Activated CD8-positive, alpha-beta memory T cell treated with anti-CD3 and anti-CD28 coated beads, Interleukin-2, amount 10 ng/mL, durations not matched to agents 7 days and 5 days (primary cell): ENCODE data around the gene CHST2. TPM values are rescaled to one million over a fixed set of nuclear protein-coding genes. Genes with fewer than 3 reads are reported as not detected.

ENCODE experiments used
- ATAC-seq: fragments of 150-1000 bp; cut with Tn5 transposase; one replicate; pipeline ENCODE4 v1.10.0; 2021; ENCODE audit warnings: moderate library complexity
- CTCF ChIA-PET: fragments of 350-600 bp; sonication (Branson Sonifier 250); formaldehyde crosslinking; loops from one replicate; lab custom pipeline; 2021; ENCODE audit warnings: antibody characterized with exemption; lab: Charles Lee
- DNase-seq: peaks from one replicate; pipeline ENCODE4 v3.0.0-alpha.2; 2020
- H3K27ac Mint-ChIP-seq: one replicate; pipeline ENCODE4 v1.8.0; 2021; ENCODE audit warnings: mild to moderate bottlenecking, mixed read lengths
- H3K27me3 Mint-ChIP-seq: one replicate; pipeline ENCODE4 v1.8.0; 2021; ENCODE audit warnings: mixed read lengths
- H3K36me3 Mint-ChIP-seq: one replicate; pipeline ENCODE4 v1.8.0; 2021; ENCODE audit warnings: mild to moderate bottlenecking, mixed read lengths
- H3K4me1 Mint-ChIP-seq: one replicate; pipeline ENCODE4 v1.8.0; 2021; ENCODE audit warnings: mixed read lengths
- H3K4me3 Mint-ChIP-seq: one replicate; pipeline ENCODE4 v1.8.0; 2021; ENCODE audit warnings: mild to moderate bottlenecking, moderate library complexity, mixed read lengths
- H3K9me3 Mint-ChIP-seq: one replicate; pipeline ENCODE4 v1.8.0; 2022; ENCODE audit warnings: low read depth, mixed read lengths
- total RNA-seq, 2 experiments: library from RNA; stranded (reverse); gene quantifications; one replicate each; pipeline ENCODE4 v1.2.3, GENCODE V29; 2021

Gene CHST2
- total RNA-seq, 2 experiments from 2014 or later = 2.9 to 16.3 TPM

- no peaks in the 10 kb centered on the region for H3K36me3 Mint-ChIP-seq
- ATAC-seq (no peak), DNase-seq (no peak)
- H3K9me3 Mint-ChIP-seq = peaks cover 2% of the 10 kb centered on the region
- CTCF ChIA-PET = no interaction called here
- H3K4me1 Mint-ChIP-seq = peaks cover 13% of the 10 kb centered on the region
- no peak overlapping the region for H3K27ac Mint-ChIP-seq
- no peak overlapping the region for H3K4me3 Mint-ChIP-seq
- peaks cover 3% of the 10 kb centered on the region for H3K27me3 Mint-ChIP-seq
These were observed 34.5 kb upstream of the CHST2 start for GRCh38 chr3:143084856-143085731.

DNA sequence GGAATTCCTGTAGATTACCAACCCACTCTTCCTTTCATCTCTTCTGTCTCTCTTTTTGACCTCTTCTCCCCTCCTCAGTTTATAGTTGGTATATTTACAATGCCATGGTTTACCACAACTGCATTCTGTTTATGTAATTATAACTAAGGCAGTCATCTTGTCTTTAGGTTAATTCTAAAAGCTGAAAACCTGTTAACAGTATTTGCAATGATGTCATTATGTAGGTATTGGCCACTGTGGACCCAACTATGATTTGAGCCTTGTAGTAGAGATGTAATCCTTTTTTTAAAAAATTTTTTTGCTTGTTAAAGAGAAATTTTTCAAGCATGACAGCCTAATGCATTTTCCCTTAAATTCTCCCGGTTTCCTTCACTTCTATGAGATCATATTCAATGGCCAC lies 30.7 kb upstream of the CHST2 start:
- Mint-ChIP-seq H3K4me3 (no peak overlapping the region), H3K36me3 (no peaks in the 10 kb centered on the region), H3K4me1 (no peaks in the 10 kb centered on the region), H3K9me3 (peaks cover 2% of the 10 kb centered on the region), H3K27ac (no peak overlapping the region), H3K27me3 (peaks cover 3% of the 10 kb centered on the region)
- ATAC-seq (no peak), DNase-seq (no peak)
- CTCF ChIA-PET = no interaction called here

DNA sequence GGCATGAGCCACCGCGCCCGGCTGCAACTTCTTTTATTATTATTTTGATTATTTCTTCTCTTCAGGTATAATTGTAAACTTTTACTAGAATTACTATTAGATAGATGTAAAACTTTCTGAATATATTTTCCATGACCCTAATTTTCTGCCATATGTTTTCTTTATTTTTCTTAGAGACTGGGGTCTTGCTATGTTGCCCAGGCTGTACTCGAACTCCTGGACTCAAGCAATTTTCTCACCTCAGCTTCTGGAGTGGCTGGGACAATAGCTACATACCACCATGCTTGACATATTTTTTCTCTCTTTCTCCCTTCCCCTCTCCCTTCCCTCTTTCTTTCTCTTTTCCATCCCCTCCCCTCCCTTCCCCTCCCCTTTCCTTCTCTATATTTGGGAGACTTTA lies 29.6 kb upstream of the CHST2 start:
- Mint-ChIP-seq H3K27ac (no peak overlapping the region), H3K9me3 (no peaks in the 10 kb centered on the region), H3K4me1 (no peaks in the 10 kb centered on the region), H3K36me3 (no peaks in the 10 kb centered on the region), H3K27me3 (peaks cover 3% of the 10 kb centered on the region), H3K4me3 (no peak overlapping the region)
- ATAC-seq (no peak), DNase-seq (no peak)
- CTCF ChIA-PET = no interaction called here

DNA sequence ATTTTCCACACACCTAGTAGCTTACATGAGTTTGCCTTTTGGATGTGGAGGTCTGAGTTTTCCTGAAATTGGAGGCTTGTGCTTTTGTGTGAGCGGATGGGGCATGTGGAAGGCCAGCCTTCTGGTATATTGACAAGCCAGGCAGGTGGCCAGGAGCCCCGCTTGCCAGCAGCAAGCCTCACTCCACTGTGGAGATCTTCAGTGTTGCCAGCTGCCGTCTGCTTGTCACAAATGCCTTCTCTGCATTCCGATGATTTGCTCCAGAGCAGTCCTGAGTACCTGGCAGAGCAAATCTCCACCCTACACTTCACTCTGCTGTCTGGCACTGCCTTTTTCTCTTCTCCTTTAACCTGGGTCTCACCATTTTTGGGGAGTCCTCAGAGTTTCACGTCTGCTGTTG lies 29.1 kb upstream of the CHST2 start:
- Mint-ChIP-seq H3K27me3 (peaks cover 3% of the 10 kb centered on the region), H3K36me3 (no peaks in the 10 kb centered on the region), H3K4me1 (no peaks in the 10 kb centered on the region), H3K27ac (no peak overlapping the region), H3K9me3 (no peaks in the 10 kb centered on the region), H3K4me3 (no peak overlapping the region)
- DNase-seq = no peak
- no peak for ATAC-seq
- CTCF ChIA-PET = no interaction called here

DNA sequence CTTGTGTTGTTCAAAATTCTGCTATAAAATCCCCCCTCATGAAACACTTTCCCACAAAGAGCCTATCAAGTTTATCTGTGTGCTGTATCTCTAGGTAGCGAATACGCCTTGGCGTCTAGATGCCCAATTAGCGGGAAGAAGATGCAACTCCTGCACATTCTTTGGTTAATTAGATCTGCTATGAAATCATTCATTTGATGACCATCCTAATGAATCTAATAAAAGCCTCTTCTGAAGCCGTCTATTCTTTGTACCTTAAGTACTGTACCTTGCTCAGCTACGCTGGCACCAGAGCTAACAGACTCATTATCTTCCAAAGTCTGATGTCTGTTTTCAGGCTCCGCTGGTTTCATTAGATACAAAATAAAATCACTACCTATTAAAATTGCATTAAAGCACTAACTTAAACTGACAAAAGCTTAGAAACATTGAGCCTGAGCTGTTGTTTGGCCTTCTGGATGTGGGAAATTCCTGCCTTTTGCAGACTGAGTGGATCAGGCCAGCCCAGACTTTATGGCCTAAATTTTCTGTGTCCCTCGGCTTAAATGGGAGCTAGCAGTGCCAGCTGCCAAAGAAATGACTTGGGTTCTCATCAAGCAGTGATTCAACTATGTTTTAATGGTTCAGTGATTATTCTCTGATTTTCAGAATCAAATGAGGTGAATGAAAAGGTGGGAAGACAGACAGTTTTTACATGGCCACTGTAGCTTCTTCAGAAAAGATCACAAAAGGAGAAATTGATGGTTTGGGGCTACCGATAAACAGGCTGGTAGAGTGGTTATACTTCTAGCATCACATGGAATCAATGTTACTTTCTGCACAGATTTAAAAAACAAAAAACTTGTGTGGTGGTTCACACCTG lies 28.4 kb upstream of the CHST2 start:
- no peak overlapping the region for H3K4me3 Mint-ChIP-seq
- no peaks in the 10 kb centered on the region for H3K9me3 Mint-ChIP-seq
- peaks cover 3% of the 10 kb centered on the region for H3K27me3 Mint-ChIP-seq
- ATAC-seq = no peak
- no peak overlapping the region for H3K27ac Mint-ChIP-seq
- no peaks in the 10 kb centered on the region for H3K36me3 Mint-ChIP-seq
- no peak for DNase-seq
- no peaks in the 10 kb centered on the region for H3K4me1 Mint-ChIP-seq
- CTCF ChIA-PET = no interaction called here

DNA sequence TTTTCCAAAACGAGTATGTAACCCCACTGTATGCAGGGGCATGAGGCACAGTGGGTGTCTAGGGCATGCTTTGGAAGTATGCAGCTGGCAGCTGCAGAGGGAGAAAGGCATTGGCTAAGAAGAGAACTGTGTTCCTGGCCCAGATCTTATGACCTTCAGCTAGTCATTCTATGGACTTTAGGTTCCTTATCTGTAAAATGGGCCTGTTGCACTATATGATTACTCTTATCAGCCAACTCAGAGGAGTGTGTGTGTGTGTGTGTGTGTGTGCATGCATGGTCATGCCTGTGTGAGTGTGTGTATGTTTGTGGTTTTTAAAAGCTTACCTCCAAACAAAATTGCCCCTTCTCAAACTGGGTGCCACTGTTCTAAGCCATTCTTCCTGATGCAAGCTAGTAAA lies 27.4 kb upstream of the CHST2 start:
- CTCF ChIA-PET = no interaction called here
- Mint-ChIP-seq H3K27me3 (peaks cover 4% of the 10 kb centered on the region), H3K27ac (no peak overlapping the region), H3K4me1 (no peaks in the 10 kb centered on the region), H3K36me3 (no peaks in the 10 kb centered on the region), H3K9me3 (no peaks in the 10 kb centered on the region), H3K4me3 (no peak overlapping the region)
- DNase-seq = no peak
- ATAC-seq = no peak

DNA sequence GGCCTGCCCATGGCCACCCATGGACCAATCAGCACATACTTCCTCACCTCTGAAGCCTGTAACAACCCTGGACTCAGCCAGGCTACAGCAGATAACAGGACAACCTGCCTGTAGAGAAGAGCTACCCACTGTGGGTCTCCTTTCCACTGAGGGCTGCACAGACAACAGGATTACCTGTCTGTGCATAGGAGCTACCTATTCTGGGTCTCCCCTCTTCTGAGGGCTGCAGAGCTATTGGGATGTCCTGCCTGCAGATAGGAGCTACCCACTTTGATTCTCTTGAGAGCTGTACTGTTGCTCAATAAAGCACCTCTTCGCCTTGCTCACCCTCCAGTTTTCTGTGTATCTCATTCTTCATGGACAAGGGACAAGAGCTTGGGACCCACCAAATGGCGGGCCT lies 23.8 kb upstream of the CHST2 start:
- DNase-seq = no peak
- no peak overlapping the region for H3K4me3 Mint-ChIP-seq
- peaks cover 13% of the 10 kb centered on the region for H3K27me3 Mint-ChIP-seq
- no peaks in the 10 kb centered on the region for H3K4me1 Mint-ChIP-seq
- no peak for ATAC-seq
- CTCF ChIA-PET = no interaction called here
- H3K9me3 Mint-ChIP-seq = no peaks in the 10 kb centered on the region
- H3K36me3 Mint-ChIP-seq = no peaks in the 10 kb centered on the region
- H3K27ac Mint-ChIP-seq = no peak overlapping the region

DNA sequence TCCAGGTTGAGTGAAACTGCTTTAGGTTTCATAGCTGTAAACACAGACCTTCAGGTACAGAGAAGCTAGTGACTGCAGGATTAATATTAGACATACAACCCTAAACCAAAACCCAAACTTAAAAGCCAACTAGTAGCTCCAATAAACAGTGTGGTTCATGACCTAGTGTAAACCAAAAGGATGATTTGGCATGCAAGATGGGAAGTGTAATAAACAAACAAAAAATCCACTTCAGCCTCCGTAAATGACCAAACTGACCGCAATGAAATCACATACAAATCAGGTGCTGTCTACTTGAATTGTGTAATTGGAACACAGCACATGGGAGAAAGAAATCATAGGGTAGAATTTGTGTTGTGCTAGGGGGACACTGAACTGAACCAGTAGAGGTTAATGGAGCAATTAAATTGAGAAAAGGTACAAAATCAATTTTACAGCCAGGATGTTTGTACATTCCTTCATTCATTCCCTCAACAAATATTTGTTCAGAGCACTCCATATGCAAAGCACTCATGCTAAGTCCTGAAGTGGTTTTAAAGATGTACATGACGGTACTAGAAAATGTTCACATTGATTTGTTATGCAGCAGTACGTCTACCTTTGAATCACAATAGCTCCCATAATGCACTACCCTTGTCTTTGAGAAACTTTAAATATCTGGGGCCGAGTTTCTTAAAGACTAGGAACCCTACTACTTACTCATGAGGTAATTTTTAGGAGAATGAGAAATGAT lies 21.4 kb upstream of the CHST2 start:
- Mint-ChIP-seq H3K27me3 (peaks cover 17% of the 10 kb centered on the region), H3K4me1 (no peaks in the 10 kb centered on the region), H3K36me3 (no peaks in the 10 kb centered on the region), H3K4me3 (no peak overlapping the region), H3K27ac (no peak overlapping the region), H3K9me3 (no peaks in the 10 kb centered on the region)
- CTCF ChIA-PET = no interaction called here
- no peak for ATAC-seq
- no peak for DNase-seq

- H3K27ac Mint-ChIP-seq = no peak overlapping the region
- H3K27me3 Mint-ChIP-seq = peaks cover 17% of the 10 kb centered on the region
- H3K9me3 Mint-ChIP-seq = peaks cover 4% of the 10 kb centered on the region
- no peak for ATAC-seq
- H3K36me3 Mint-ChIP-seq = peaks cover 1% of the 10 kb centered on the region
- CTCF ChIA-PET = no interaction called here
- H3K4me1 Mint-ChIP-seq = peaks cover 1% of the 10 kb centered on the region
- no peak for DNase-seq
- H3K4me3 Mint-ChIP-seq = no peak overlapping the region
These were observed 20.4 kb upstream of the CHST2 start for GRCh38 chr3:143099210-143099609.

DNA sequence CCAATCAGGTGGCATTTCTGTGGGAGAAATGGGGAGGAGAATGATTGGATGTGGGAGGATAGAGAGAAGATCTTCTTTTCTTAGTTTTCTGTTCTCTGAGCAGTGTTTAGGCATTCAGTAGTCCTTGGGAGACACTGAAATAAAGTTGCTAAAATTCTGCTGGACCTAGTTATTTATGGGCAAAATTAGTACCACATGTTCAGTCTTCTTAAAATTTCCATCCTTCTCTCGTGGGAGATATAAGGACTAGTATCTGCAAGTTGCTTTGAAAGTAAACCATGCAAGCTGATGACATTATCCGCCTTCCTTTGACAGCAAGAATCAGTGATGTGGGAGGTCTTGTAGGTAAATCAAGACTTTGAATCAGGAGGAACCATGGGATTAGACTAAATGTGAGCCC lies 19.9 kb upstream of the CHST2 start:
- Mint-ChIP-seq H3K4me1 (peaks cover 1% of the 10 kb centered on the region), H3K27ac (no peak overlapping the region), H3K9me3 (peaks cover 6% of the 10 kb centered on the region), H3K27me3 (peaks cover 17% of the 10 kb centered on the region), H3K36me3 (peaks cover 1% of the 10 kb centered on the region), H3K4me3 (no peak overlapping the region)
- ATAC-seq = no peak
- DNase-seq = no peak
- CTCF ChIA-PET = no interaction called here

- Mint-ChIP-seq H3K27ac (no peak overlapping the region), H3K9me3 (peaks cover 10% of the 10 kb centered on the region), H3K4me3 (no peak overlapping the region), H3K4me1 (peaks cover 1% of the 10 kb centered on the region), H3K27me3 (peaks cover 17% of the 10 kb centered on the region), H3K36me3 (peaks cover 1% of the 10 kb centered on the region)
- DNase-seq (no peak), ATAC-seq (no peak)
- CTCF ChIA-PET = interaction anchor here (0.5 kb wide), 1 partner anchor 796 kb away, joined by 3 read pairs; no protein-coding TSS in a partner anchor
These were observed 19.1 kb upstream of the CHST2 start for GRCh38 chr3:143100451-143100850.

DNA sequence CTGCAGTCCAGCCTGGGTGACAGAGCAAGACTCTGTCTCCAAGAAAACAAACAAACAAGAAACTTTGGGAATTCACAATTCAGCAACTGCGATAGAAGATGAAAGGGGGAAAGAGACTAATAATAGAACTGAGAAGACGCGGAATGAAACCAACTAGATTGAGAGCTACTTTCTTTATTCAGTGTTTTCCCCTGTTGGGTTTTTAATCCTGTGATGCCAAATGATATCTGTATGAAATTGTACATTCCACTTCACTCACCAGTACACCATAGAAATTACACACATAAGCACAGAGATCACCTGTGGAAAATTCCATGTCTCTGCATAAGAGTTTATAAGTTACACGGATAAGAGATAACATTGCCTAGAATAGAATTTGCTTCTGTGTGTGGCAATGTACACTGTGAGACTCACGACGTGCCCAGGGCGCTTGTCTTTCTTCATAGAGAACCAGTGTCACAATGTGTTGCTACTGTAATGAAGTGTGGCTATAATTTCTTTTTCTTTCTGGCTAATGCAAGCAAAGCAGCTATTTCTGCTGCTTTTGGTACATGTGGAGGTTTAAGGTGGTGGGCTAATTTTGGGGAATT lies 17.7 kb upstream of the CHST2 start:
- ATAC-seq (no peak), DNase-seq (no peak)
- peaks cover 1% of the 10 kb centered on the region for H3K4me1 Mint-ChIP-seq
- peaks cover 22% of the 10 kb centered on the region for H3K27me3 Mint-ChIP-seq
- H3K4me3 Mint-ChIP-seq = no peak overlapping the region
- H3K27ac Mint-ChIP-seq = no peak overlapping the region
- peaks cover 15% of the 10 kb centered on the region for H3K9me3 Mint-ChIP-seq
- CTCF ChIA-PET = no interaction called here
- H3K36me3 Mint-ChIP-seq = peaks cover 1% of the 10 kb centered on the region

GRCh38 chr3:143103652-143104051 lies 15.9 kb upstream of the CHST2 start:
- Mint-ChIP-seq H3K27me3 (peaks cover 20% of the 10 kb centered on the region), H3K27ac (no peak overlapping the region), H3K9me3 (peaks cover 15% of the 10 kb centered on the region), H3K4me1 (peaks cover 1% of the 10 kb centered on the region), H3K4me3 (no peak overlapping the region), H3K36me3 (peaks cover 1% of the 10 kb centered on the region)
- DNase-seq (no peak), ATAC-seq (no peak)
- CTCF ChIA-PET = no interaction called here
